GM19035 (cell line): ENCODE measurements around the gene ELAVL1.

Source experiments
- ATAC-seq: cut with Tn5 transposase; IDR thresholded peaks from one replicate; pipeline ENCODE4 v1.9.1; 2021; ENCODE audit not compliant: unreplicated experiment

Gene ELAVL1

GRCh38 chr19:7986321-7987113 is 18.9 kb downstream of the ELAVL1 start:
- no peak for ATAC-seq

DNA sequence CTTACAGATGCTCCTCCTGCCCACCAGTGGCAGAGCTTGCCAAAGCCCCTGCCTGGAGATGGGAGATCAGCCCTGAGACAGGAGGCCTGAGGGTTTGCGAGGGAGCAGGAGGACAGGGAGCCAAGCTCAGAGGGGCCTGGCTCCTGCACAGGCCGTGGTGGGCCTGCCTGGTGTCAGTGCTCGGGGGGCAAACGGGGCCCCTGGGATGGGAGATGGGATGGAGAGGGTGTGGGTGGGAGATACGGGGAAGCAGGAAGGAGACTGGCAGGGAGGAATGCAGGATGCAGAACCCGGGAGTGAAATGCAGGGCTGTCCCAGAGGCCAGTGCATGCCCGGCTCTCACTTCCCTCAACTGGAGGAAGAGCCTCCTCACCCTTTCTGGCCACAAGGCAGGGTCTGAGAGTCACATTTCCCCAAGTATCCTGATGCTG is 19.9 kb downstream of the ELAVL1 start:
- no peak for ATAC-seq

DNA sequence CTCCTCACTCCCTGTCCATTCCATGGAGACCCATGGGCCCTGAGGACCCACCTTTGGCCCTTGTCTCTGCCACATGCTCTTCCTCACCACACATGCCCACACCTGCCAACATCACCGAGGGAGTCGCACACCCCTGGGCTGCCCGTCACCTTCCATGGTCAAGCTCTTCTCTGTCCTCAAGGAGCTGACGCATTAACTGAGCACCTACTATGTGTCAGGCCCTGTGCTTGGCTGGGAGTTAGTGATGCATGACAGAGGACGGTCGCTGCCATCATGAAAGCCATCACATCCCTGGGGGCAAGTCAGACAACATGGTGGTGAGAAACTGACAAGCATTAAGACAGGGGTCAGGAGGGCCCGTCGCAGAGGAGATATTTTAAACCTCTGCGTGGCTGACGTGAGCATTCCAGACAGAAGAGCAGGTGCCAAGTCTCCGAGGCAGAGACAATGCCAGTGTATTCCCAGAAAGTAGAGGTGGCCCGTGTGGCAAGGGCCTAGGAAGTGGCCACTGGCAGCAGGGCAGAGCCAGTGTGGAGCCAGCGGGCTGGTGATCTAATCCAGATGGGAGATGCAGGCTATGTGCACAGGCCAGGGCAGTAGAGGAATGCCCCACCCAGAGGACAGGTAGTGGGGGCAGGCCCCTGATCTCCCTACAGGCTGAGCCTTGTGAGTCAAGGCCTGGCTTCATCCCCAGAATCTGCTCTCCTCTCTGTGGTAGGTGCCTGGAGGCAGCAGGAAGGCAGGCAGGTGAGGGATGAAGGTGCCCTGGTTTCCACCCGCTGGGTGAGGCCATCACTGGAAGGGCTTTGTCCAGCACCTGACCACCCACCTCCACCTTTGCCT is 21.2 kb downstream of the ELAVL1 start:
- no peak for ATAC-seq

DNA sequence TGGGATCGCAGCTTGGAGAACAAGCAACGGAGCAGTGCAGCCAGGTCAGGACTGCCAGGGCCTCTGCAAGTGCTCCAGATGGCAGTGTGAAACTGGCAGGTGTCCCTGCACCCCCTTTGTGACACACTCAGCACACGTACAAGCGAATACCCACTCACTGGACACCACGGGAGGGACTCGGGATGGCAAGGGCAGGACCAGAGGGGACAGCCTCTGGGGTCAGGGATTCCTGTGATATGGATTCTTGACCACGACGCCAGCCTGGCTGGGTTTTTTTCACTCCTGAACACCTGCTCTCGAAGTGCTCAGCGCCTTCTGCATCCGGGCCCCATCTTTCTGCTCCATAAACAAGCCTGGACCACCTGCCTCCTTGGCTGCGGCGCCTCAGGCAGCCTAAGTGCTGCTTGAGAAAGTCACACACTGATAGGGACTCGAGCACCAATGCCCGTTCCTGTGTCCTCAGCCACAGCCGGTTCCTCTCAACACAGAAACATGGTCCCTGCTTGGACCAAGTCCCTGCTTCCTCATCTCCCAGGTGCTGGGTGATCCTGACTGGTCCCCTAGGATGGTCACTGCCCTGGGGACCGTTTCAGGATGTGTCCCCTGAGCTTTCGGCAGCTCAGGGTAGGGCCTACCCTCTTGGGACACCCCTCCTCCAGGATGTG is 22.0 kb downstream of the ELAVL1 start:
- ATAC-seq = no peak

- ATAC-seq = no peak
These were observed 22.8 kb downstream of the ELAVL1 start for GRCh38 chr19:7982651-7983099.

DNA sequence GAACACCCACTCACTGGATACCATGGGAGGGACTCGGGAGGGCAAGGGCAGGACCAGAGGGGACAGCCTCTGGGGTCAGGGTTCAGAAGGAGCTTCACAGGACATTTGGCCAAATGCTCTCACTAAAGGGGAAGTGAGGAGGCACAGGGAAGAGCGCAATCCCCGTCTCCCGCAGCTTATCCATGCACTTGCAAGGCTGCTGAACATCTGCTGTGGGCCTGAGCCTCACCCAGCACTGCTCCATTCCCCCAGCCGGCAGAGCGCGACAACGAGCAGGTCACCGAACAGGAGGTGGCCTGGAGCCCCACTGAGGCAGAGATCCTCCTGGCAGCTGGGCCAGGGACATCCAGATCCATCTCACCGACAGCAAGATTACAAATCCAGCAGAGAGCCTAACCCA is 23.3 kb downstream of the ELAVL1 start:
- ATAC-seq = no peak

GRCh38 chr19:7981661-7982060 is 23.8 kb downstream of the ELAVL1 start:
- ATAC-seq = no peak

- ATAC-seq = no peak
These were observed 24.2 kb downstream of the ELAVL1 start for GRCh38 chr19:7981199-7981598.

- no peak for ATAC-seq
These were observed 24.8 kb downstream of the ELAVL1 start for GRCh38 chr19:7980635-7981121.

GRCh38 chr19:7980168-7980567 is 25.3 kb downstream of the ELAVL1 start:
- no peak for ATAC-seq

GRCh38 chr19:7979559-7979958 is 25.9 kb downstream of the ELAVL1 start:
- ATAC-seq = no peak

DNA sequence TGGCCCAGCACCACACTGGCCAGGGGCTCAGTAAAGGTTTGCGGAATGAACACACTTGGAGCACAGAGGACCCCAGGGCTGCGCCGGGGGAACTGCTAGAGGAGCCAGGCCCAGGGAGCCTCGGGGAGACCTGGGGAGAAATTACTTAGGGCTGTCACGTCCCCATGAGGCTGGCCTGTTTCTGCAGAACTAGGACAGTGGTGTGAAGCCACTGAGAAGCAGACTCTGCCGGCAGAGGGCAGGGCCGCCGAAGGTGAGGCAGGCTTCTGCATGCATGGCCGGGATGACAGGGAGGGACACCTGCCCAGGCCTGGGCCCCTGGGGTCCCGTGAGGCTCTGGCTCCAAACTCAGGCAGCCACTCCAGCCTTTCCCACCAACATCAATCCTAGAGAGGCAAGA is 26.4 kb downstream of the ELAVL1 start:
- no peak for ATAC-seq

DNA sequence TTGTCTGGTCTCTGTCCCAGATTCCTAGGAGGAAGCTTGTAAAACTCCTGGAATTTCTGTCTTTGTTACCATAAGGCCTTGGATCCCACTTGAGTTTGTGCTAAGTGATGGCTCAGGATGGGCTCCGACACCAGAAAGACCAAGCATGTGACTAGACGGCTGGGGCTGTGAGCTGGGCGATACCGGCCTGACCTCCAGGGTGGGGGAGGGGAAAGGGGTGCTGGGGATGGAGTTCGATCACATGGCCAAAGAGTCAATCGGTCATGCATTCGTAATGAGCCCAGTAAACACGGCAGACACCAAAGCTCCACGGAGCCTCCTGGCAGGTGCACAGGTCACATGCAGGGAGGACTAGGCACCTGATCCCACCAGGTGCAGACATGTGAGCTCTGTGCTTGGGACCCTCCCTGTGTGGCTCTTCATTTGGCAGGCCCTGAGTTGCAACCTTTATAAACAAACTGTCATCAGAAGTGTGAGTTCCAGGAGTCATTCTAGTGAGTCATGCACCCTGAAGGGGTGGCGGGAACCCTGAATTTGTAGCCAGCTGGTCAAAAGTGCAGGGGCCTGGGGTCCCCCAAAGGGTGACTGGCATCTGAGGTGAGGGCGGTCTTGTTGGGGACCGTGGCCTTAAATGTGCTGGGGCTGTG is 27.1 kb downstream of the ELAVL1 start:
- no peak for ATAC-seq

DNA sequence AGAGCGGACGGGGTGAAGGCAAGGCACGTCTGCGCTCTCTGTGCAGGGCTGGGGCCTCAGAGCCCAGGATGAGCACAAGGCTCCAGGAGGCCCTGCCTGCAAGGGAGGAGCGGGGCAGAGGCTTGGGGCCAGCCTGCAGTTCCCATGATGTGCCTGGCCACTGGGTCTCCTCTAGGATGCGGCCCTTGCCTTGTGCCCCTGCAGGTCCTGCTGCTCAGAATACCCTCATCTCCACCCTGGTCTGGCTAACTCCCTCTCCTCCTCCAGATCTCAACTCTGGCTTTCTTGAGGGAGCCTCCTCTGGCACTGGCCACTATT is 27.8 kb downstream of the ELAVL1 start:
- no peak for ATAC-seq

GRCh38 chr19:7977021-7977722 is 28.3 kb downstream of the ELAVL1 start:
- ATAC-seq = no peak

GRCh38 chr19:7976461-7976860 is 29.0 kb downstream of the ELAVL1 start:
- ATAC-seq = no peak

DNA sequence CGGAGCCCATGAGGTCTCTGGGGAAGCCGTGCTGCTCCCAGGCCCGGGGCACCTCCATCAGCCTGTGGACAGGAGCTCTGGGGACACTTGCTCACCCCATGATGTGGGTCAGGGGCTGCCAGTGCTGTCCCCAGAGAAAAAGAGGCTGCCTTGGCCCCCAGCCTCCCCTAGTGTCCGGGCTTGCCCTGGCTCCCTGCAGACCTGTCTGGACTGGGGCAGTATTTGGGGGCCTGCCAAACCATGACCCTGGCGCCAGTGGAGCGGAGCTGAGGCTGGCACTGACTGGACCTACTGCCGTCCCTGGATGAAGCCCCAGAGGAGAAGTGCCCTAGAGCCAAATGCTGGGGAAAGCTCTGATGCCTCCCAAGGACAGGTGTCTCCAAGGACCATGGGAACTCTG is 30.4 kb downstream of the ELAVL1 start:
- ATAC-seq = no peak

GRCh38 chr19:7973883-7974282 is 31.6 kb downstream of the ELAVL1 start:
- no peak for ATAC-seq

- ATAC-seq = no peak
These were observed 33.6 kb downstream of the ELAVL1 start for GRCh38 chr19:7971553-7972520.
